Right lung (tissue), 5 donors: ENCODE data around the gene TAS2R46. TPM values are rescaled to one million over a fixed set of nuclear protein-coding genes. Genes with fewer than 3 reads are reported as not detected.
"Not testable (repeated sequence)": the region's sequence is repeated elsewhere in the genome, so short reads cannot be mapped to it uniquely, and the experiment has no call there.

Experiments used
- DNase-seq, 2 donors: peaks; one replicate each; pipeline ENCODE4 v3.0.0-alpha.2; 2013
- polyA plus RNA-seq, 5 donors: library from polyadenylated mRNA; unstranded; fragments of 120-200 nt; gene quantifications; one replicate each; pipeline versions ENCODE4 v1.2.1 to v1.2.3, GENCODE V29; 2013; ENCODE audit warnings: inconsistent platforms in 1 of 5, low replicate concordance in 1 of 5; ENCODE audit not compliant: insufficient read length in 5 of 5, insufficient read depth in 1 of 5

Gene TAS2R46
- polyA plus RNA-seq, 5 donors: 0.13 to 0.43 (median 0.32) TPM; not detected in 1

- no peak for DNase-seq
These were observed 21.9 kb downstream of the TAS2R46 start for GRCh38 chr12:11040162-11040561.

DNA sequence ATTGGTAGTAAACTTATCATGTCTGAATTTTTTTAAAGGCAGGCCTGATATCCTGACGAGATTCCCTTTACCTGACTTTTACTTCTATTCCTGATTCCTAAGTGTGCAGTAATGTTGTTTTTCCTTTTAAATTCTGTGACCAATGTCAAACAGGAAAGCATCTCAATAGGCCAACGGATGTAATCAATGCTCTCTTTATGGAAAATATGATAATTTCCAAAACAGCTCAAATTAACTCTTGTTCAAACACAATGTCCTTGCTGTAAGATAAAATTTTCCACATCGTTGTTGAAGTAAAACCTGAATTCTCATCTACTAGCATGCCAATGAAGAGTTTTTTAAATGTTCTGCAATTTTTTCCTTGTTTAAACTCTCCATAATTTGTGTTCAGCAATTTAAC, 22.9 kb downstream of the TAS2R46 start:
- no peak for DNase-seq

- DNase-seq: not testable (repeated sequence)
These were observed 28.1 kb downstream of the TAS2R46 start for GRCh38 chr12:11033959-11034358.

DNA sequence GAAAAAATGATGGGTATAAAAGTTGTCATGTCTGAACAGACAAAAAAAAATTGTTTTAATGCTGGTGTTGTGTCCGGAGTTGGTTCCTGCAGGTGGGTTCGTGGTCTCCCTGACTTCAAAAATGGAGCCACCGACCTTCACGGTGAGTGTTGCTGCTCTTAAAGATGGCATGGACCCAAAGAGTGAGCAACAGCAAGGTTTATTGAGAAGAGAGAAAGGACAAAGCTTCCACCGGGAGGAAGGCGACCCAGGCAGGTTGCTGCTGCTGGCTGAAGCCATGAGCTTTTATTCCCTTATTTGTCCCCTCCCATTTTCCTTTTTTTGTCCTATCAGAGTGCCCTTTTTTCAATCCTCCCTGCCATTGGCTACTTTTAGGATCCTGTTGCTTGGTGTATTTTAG, 30.8 kb downstream of the TAS2R46 start, which contains the start of gene TAS2R31:
TSS of gene TAS2R31 (minus strand) at position 101 of the 400 bp plus-strand sequence. CDS start at position 29, 72 bp downstream.
- no peak for DNase-seq

GRCh38 chr12:11026118-11026517, 36.0 kb downstream of the TAS2R46 start:
- no peak for DNase-seq

- no peak for DNase-seq
These were observed 38.7 kb downstream of the TAS2R46 start for GRCh38 chr12:11023387-11023786.

DNA sequence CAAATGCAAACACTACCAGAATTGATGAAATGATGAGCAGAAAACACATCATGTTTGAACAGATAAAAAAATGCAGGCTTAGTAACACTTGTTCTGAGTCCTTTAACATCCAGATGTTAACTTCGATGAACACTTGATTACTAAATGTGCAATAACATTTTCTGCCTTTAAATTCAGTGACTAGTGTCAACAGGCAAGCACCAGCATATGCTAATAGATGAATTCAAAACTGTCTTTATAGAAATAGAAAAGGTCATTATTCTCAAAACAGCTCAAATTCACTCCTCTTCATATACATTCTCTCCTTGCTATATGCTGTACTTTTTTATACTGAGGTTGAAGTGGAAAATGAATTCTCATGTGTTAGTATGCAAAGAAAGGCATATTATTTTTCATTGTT, 39.6 kb downstream of the TAS2R46 start, which contains the start of gene TAS2R19:
TSS of gene TAS2R19 (minus strand) at position 101 of the 400 bp plus-strand sequence. CDS start at position 52, 49 bp downstream.
- DNase-seq: no peak

GRCh38 chr12:11016937-11017336, 45.2 kb downstream of the TAS2R46 start:
- no peak for DNase-seq

GRCh38 chr12:11015775-11016430, 46.2 kb downstream of the TAS2R46 start:
- DNase-seq: no peak

GRCh38 chr12:11014234-11014633, 47.9 kb downstream of the TAS2R46 start:
- no peak for DNase-seq

Other genes with a start within 250 kb of the TAS2R46 start
- gene TAS2R10, start 235.9 kb downstream of the TAS2R46 start, polyA plus RNA-seq: 1 to 10 TPM; 1.1 to 3.5 (median 2.4) TPM
- gene PRR4, start 212.8 kb downstream of the TAS2R46 start, polyA plus RNA-seq: 10 to 100 TPM in 3 of 5 donors, 1 to 10 TPM in 2; 7.2 to 16.9 (median 11.4) TPM
- 10 to 100 TPM in 4 of 5 donors, 1 to 10 TPM in 1; 7.2 to 20.8 (median 14.9) TPM for gene PRH1, start 178.0 kb downstream of the TAS2R46 start, polyA plus RNA-seq
- gene TAS2R13, start 152.7 kb downstream of the TAS2R46 start, polyA plus RNA-seq: under 1 TPM in 3 of 5 donors, not detected in 2; 0.10 to 0.30 (median 0.14) TPM
- under 1 TPM; 0.49 to 0.75 (median 0.71) TPM for gene PRH2, start 133.1 kb downstream of the TAS2R46 start, polyA plus RNA-seq
- gene TAS2R14, start 123.0 kb downstream of the TAS2R46 start, polyA plus RNA-seq: 1 to 10 TPM; 3.6 to 6.0 (median 5.6) TPM
- under 1 TPM in 3 of 5 donors, not detected in 2; 0.11 to 0.37 (median 0.26) TPM for gene TAS2R50, start 75.4 kb downstream of the TAS2R46 start, polyA plus RNA-seq
- gene TAS2R20, start 64.0 kb downstream of the TAS2R46 start, polyA plus RNA-seq: 1 to 10 TPM; 2.1 to 5.1 (median 3.4) TPM
- gene TAS2R19, start 39.7 kb downstream of the TAS2R46 start, polyA plus RNA-seq: 1 to 10 TPM; 1.5 to 3.4 (median 2.5) TPM
- 1 to 10 TPM; 1.0 to 2.9 (median 2.1) TPM for gene TAS2R31, start 30.9 kb downstream of the TAS2R46 start, polyA plus RNA-seq
- 1 to 10 TPM in 1 of 5 donors, under 1 TPM in 4; 0.27 to 1.0 (median 0.74) TPM for gene TAS2R43, start 30.0 kb upstream of the TAS2R46 start, polyA plus RNA-seq
- under 1 TPM; 0.22 to 0.51 (median 0.23) TPM for gene TAS2R30, start 72.3 kb upstream of the TAS2R46 start, polyA plus RNA-seq
- 10 to 100 TPM; 11.9 to 15.3 (median 14.2) TPM for gene SMIM10L1, start 108.9 kb upstream of the TAS2R46 start, polyA plus RNA-seq
- not detected for gene TAS2R42, start 124.6 kb upstream of the TAS2R46 start, polyA plus RNA-seq
- gene PRB3, start 207.4 kb upstream of the TAS2R46 start, polyA plus RNA-seq: under 1 TPM in 2 of 5 donors, not detected in 3; 0.16 to 0.17 TPM
- not detected for gene PRB4, start 248.1 kb upstream of the TAS2R46 start, polyA plus RNA-seq